ENCODE measurements around the gene CCDC124. TPM values are rescaled to one million over a fixed set of nuclear protein-coding genes. Genes with fewer than 3 reads are reported as not detected.

CCDC124 gene
- total RNA-seq, 4 donors from 2014 or later = 35.7 to 65.6 (median 51.9) TPM

DNA sequence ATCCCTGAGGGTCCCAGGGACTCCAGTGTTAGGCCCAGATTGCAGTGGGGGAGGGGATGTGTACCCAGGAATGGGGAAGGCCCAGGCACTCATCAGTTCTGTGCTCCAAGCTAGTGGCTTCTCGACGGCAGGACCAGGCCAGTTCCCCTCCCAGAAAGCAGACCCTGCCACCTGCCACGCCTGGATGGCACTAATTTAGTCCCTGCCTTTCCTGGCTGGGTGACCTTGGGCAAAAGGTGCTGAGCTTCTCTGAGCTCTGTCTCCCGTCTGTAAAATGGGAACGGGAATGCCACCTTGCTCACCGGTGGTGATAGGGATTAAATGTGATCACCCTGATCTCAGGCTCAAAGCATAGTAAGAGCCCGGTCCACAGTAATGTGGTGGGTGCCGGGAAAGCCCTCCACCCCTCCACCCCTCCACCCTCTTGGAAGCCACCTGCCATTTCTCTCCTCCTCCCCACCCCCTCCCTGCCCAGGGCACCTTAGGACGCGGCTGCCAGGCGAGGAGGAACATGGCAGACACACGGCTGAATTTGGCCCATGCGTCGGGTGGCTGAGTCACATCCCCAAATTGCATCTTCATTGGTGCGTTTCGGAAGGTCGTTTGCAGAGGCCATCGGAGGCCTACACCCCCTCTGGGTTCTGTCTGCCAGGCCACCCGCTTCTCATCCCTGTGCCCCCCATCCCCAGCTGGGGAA is 36.4 kb downstream of the CCDC124 start:
- intact Hi-C loops (cut with DNase I) = no loop called here
- Histone ChIP-seq H3K27ac (no peak overlapping the region), H3K27me3 (no peaks in the 10 kb centered on the region), H3K36me3 (no peaks in the 10 kb centered on the region), H3K4me3 (replicated peaks in 1 of 3) (no peak overlapping the region), H3K9me3 (no peaks in the 10 kb centered on the region), H3K4me1 (peaks cover 0 to 4% of the 10 kb centered on the region in 2 donors)
- DNase-seq = no peak
- 84 to 88% methylated on average over 12 to 19 of the region's 19 CpGs for WGBS, 2 donors
- TF ChIP-seq, protein P1, sequence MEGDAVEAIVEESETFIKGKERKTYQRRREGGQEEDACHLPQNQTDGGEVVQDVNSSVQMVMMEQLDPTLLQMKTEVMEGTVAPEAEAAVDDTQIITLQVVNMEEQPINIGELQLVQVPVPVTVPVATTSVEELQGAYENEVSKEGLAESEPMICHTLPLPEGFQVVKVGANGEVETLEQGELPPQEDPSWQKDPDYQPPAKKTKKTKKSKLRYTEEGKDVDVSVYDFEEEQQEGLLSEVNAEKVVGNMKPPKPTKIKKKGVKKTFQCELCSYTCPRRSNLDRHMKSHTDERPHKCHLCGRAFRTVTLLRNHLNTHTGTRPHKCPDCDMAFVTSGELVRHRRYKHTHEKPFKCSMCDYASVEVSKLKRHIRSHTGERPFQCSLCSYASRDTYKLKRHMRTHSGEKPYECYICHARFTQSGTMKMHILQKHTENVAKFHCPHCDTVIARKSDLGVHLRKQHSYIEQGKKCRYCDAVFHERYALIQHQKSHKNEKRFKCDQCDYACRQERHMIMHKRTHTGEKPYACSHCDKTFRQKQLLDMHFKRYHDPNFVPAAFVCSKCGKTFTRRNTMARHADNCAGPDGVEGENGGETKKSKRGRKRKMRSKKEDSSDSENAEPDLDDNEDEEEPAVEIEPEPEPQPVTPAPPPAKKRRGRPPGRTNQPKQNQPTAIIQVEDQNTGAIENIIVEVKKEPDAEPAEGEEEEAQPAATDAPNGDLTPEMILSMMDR (IDR thresholded peaks at IDR 0.05) = no peak
- TF ChIP-seq POLR2A (IDR thresholded peaks at IDR 0.05) = no peak

DNA sequence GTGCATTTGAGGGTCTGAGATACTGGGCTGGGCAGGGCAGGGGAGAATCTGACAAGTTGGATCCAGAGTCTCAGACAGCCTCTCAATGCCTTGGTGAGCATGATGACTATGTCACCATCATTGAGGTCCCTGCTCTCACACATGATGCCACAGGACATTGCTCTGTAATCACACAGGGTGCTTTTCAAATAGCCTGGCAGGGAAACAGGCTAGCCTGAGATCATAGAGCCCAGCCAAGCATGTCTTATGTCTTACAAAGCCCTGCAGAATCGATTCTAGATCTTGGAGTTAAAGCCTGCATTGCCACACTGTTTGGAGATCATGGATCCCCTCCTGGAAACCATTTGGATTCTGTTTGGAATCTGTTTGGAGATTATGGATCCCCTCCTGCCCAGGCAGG is 39.4 kb downstream of the CCDC124 start:
- Histone ChIP-seq H3K27ac (no peak overlapping the region), H3K36me3 (no peaks in the 10 kb centered on the region), H3K4me1 (peaks cover 0 to 2% of the 10 kb centered on the region in 2 donors), H3K27me3 (no peaks in the 10 kb centered on the region), H3K9me3 (no peaks in the 10 kb centered on the region), H3K4me3 (replicated peaks in 1 of 3) (no peak overlapping the region)
- intact Hi-C loops (cut with DNase I) = no loop called here
- WGBS, 2 donors = 0 to 46% methylated on average over 1 of the region's 1 CpG
- no peak for DNase-seq
- TF ChIP-seq POLR2A (IDR thresholded peaks at IDR 0.05) = no peak

DNA sequence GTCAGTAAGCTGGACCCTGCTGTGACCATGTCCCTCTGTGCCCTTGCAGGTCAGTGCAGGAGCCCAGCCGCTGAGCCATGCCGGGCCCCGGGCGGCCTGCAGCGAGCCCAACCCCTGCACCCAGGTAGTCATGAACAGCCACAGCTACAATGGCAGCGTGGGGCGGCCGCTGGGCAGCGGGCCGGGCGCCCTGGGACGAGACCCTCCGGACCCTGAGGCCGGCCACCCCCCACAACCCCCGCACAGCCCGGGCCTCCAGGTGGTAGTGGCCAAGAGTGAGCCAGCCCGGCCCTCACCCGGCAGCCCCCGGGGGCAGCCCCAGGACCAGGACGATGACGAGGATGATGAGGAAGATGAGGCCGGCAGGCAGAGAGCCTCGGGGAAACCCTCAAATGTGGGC is 40.9 kb downstream of the CCDC124 start:
- 95% methylated on average over 12 of the region's 23 CpGs; no CpG with 5 or more reads in 1 of the 2 donors for WGBS, 2 donors
- Histone ChIP-seq H3K4me1 (no peaks in the 10 kb centered on the region), H3K36me3 (no peaks in the 10 kb centered on the region), H3K9me3 (no peaks in the 10 kb centered on the region), H3K27ac (no peak overlapping the region), H3K4me3 (replicated peaks in 1 of 3) (no peak overlapping the region), H3K27me3 (no peaks in the 10 kb centered on the region)
- TF ChIP-seq, protein P1 (IDR thresholded peaks at IDR 0.05) = no peak
- no peak for TF ChIP-seq POLR2A (IDR thresholded peaks at IDR 0.05)
- DNase-seq = no peak
- intact Hi-C loops (cut with DNase I) = no loop called here

DNA sequence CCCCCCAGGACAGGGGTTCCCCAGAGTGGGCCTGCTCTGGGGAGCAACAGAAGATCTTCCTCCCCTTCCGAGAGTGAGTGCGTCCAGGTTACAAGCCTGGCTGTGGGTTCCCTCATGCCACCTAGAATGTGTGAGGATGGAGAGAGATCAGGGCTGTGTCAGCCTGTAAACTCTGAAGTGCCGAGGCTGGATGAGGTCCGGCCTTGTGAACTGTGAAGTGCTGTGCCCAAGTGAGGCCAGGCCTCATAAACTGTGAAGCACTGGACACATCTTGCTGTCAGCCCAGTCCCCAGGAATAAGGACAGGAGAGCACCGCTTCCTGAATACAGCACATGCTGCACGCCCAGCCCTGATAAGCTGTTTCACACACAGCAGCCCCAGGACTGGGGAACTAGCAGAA is 41.7 kb downstream of the CCDC124 start:
- no peaks in the 10 kb centered on the region for H3K36me3 ChIP-seq
- H3K4me1 ChIP-seq = no peaks in the 10 kb centered on the region
- intact Hi-C loops (cut with DNase I) = no loop called here
- 78 to 92% methylated on average over 4 to 6 of the region's 6 CpGs for WGBS, 2 donors
- no peak overlapping the region for H3K4me3 ChIP-seq (replicated peaks in 1 of 3)
- H3K9me3 ChIP-seq = no peaks in the 10 kb centered on the region
- H3K27me3 ChIP-seq = no peaks in the 10 kb centered on the region
- no peak for TF ChIP-seq POLR2A (IDR thresholded peaks at IDR 0.05)
- TF ChIP-seq, protein P1 (IDR thresholded peaks at IDR 0.05) = no peak
- no peak overlapping the region for H3K27ac ChIP-seq
- no peak for DNase-seq

DNA sequence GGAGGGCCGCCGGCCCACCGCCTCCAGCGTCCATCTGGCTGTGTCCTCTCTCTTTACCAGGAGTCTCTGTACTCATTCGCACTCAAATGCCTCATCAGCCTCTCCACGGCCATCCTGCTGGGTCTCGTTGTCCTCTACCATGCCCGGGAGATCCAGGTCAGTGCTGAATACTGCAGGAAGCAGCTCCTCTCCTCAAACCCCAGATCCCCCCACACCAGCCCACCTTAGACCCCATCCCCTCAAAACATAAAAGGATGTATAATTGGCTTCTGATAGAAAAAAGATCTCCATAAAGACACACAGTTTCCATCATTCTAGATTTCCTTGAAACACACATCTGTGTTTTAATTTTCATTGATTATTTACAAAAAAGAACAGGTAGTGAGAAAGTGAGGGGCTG is 42.2 kb downstream of the CCDC124 start:
- intact Hi-C loops (cut with DNase I) = no loop called here
- 83 to 87% methylated on average over 6 to 8 of the region's 8 CpGs for WGBS, 2 donors
- DNase-seq = no peak
- TF ChIP-seq, protein P1 (IDR thresholded peaks at IDR 0.05) = no peak
- no peak for TF ChIP-seq POLR2A (IDR thresholded peaks at IDR 0.05)
- H3K36me3 ChIP-seq = no peaks in the 10 kb centered on the region
- H3K9me3 ChIP-seq = no peaks in the 10 kb centered on the region
- no peak overlapping the region for H3K4me3 ChIP-seq (replicated peaks in 1 of 3)
- no peaks in the 10 kb centered on the region for H3K4me1 ChIP-seq
- no peaks in the 10 kb centered on the region for H3K27me3 ChIP-seq
- no peak overlapping the region for H3K27ac ChIP-seq

Measured in thyroid gland (tissue), 4 donors.